ENCODE data around the gene ERLEC1.

The ERLEC1 gene

GRCh38 chr2:53767405-53768241 lies 19.2 kb upstream of the ERLEC1 start, which contains the start of gene CHAC2:
TSS of gene CHAC2 (plus strand) at chr2:53767804. CDS start at chr2:53767887, 83 bp downstream.
- no peaks in the 10 kb centered on the region for H3K27me3 Mint-ChIP-seq
- intact Hi-C loops (cut with micrococcal nuclease), result loop anchor here (2.0 to 10.0 kb wide), 2 partner anchors 19 to 347 kb away; partner anchors contain the start of genes ACYP2, ASB3 and ERLEC1
- peaks cover 6% of the 10 kb centered on the region for H3K4me1 Mint-ChIP-seq (ENCODE audit: low read depth)
- peak within 1 kb of the TSS; percentile 86 for H3K27ac Mint-ChIP-seq
- H3K36me3 Mint-ChIP-seq (ENCODE audit: low read depth), result peaks cover 34% of the 10 kb centered on the region
- H3K9me3 Mint-ChIP-seq, result no peaks in the 10 kb centered on the region
- H3K4me3 Mint-ChIP-seq, result peak within 1 kb of the TSS; percentile 91

GRCh38 chr2:53768242-53768542 lies 18.7 kb upstream of the ERLEC1 start:
- intact Hi-C loops (cut with micrococcal nuclease), result loop anchor here (10.0 kb wide), 1 partner anchor 347 kb away; the partner anchor contains the start of gene ACYP2
- Mint-ChIP-seq H3K27ac (peak overlapping the region; percentile 86), H3K4me3 (peak overlapping the region; percentile 91), H3K36me3 (ENCODE audit: low read depth) (peaks cover 29% of the 10 kb centered on the region), H3K4me1 (ENCODE audit: low read depth) (peaks cover 6% of the 10 kb centered on the region), H3K27me3 (no peaks in the 10 kb centered on the region), H3K9me3 (no peaks in the 10 kb centered on the region)

- Mint-ChIP-seq H3K4me1 (ENCODE audit: low read depth) (peaks cover 6% of the 10 kb centered on the region), H3K36me3 (ENCODE audit: low read depth) (peaks cover 24% of the 10 kb centered on the region), H3K27me3 (no peaks in the 10 kb centered on the region), H3K9me3 (no peaks in the 10 kb centered on the region), H3K4me3 (no peak overlapping the region), H3K27ac (no peak overlapping the region)
- intact Hi-C loops (cut with micrococcal nuclease), result loop anchor here (10.0 kb wide), 1 partner anchor 345 kb away; the partner anchor contains the start of gene ACYP2
Measured at GRCh38 chr2:53769318-53769945, 17.4 kb upstream of the ERLEC1 start.

GRCh38 chr2:53770264-53770663 lies 16.6 kb upstream of the ERLEC1 start:
- intact Hi-C loops (cut with micrococcal nuclease), result no loop called here
- H3K36me3 Mint-ChIP-seq (ENCODE audit: low read depth), result peaks cover 18% of the 10 kb centered on the region
- no peaks in the 10 kb centered on the region for H3K9me3 Mint-ChIP-seq
- H3K4me3 Mint-ChIP-seq, result no peak overlapping the region
- H3K27ac Mint-ChIP-seq, result no peak overlapping the region
- peaks cover 6% of the 10 kb centered on the region for H3K4me1 Mint-ChIP-seq (ENCODE audit: low read depth)
- no peaks in the 10 kb centered on the region for H3K27me3 Mint-ChIP-seq

DNA sequence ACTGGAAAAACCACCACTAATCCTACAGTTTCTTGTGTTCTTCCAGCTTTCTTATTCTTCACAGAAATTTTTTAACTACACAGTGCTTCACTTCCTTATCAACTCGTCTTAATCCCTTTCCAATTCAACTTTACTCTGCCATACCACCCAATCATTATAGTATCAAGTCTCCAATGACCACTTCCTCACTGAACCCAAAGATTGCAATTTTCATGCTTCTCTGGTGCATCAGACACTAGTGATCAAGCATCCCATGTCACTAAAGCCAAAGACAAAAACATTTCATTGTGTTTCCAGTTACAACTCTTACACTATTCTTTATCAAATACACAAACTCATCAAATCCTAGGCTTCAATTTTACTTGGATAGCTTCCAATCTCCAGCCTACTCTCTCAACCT lies 9.7 kb upstream of the ERLEC1 start:
- peaks cover 25% of the 10 kb centered on the region for H3K4me1 Mint-ChIP-seq (ENCODE audit: low read depth)
- intact Hi-C loops (cut with micrococcal nuclease), result no loop called here
- no peaks in the 10 kb centered on the region for H3K27me3 Mint-ChIP-seq
- H3K27ac Mint-ChIP-seq, result no peak overlapping the region
- H3K4me3 Mint-ChIP-seq, result no peak overlapping the region
- no peaks in the 10 kb centered on the region for H3K9me3 Mint-ChIP-seq
- H3K36me3 Mint-ChIP-seq (ENCODE audit: low read depth), result peaks cover 25% of the 10 kb centered on the region

GRCh38 chr2:53778536-53779162 lies 8.2 kb upstream of the ERLEC1 start:
- no peak overlapping the region for H3K4me3 Mint-ChIP-seq
- intact Hi-C loops (cut with micrococcal nuclease), result no loop called here
- H3K27ac Mint-ChIP-seq, result peak overlapping the region; percentile 53
- peaks cover 24% of the 10 kb centered on the region for H3K36me3 Mint-ChIP-seq (ENCODE audit: low read depth)
- H3K4me1 Mint-ChIP-seq (ENCODE audit: low read depth), result peaks cover 25% of the 10 kb centered on the region
- H3K9me3 Mint-ChIP-seq, result no peaks in the 10 kb centered on the region
- H3K27me3 Mint-ChIP-seq, result no peaks in the 10 kb centered on the region

DNA sequence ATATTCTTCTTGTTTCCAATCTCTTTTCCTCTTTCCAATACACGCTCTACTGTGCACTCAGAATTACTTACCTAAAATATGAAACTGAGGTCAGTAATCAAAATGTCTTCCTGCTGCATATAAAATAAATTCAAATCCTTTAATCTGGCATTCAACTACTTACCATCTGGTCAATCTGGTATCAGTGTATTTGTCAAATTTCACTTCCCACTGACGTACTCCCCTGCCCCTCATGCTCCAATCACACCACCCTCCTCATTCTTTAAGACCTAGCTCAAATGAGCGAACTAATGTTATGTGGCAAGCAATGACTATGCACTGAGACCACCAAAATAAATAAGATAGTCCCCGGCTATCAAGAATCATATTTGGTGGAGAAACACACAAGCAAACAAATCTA lies 6.8 kb upstream of the ERLEC1 start:
- intact Hi-C loops (cut with micrococcal nuclease), result no loop called here
- H3K27me3 Mint-ChIP-seq, result no peaks in the 10 kb centered on the region
- peaks cover 34% of the 10 kb centered on the region for H3K4me1 Mint-ChIP-seq (ENCODE audit: low read depth)
- H3K36me3 Mint-ChIP-seq (ENCODE audit: low read depth), result peaks cover 18% of the 10 kb centered on the region
- H3K4me3 Mint-ChIP-seq, result no peak overlapping the region
- peak overlapping the region; percentile 26 for H3K27ac Mint-ChIP-seq
- no peaks in the 10 kb centered on the region for H3K9me3 Mint-ChIP-seq

DNA sequence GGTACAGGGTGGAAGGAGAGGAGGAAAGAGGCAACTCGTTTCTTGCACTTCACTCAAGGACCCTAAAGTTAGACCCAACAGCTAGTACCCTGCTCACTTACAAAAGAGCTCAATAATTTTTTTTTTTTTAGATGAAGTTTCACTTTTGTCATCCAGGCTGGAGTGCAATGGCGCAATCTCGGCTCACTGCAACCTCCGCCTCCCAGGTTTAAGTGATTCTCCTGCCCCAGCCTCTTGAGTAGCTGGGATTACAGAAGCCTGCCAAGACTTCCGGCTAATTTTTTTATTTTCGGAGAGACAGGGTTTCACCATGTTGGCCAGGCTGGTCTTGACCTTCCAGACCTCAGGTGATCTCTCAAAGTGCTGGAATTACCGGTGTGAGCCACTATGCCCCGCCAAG lies 4.2 kb upstream of the ERLEC1 start:
- H3K36me3 Mint-ChIP-seq (ENCODE audit: low read depth), result peaks cover 37% of the 10 kb centered on the region
- H3K27ac Mint-ChIP-seq, result no peak overlapping the region
- H3K27me3 Mint-ChIP-seq, result no peaks in the 10 kb centered on the region
- H3K4me1 Mint-ChIP-seq (ENCODE audit: low read depth), result peaks cover 41% of the 10 kb centered on the region
- intact Hi-C loops (cut with micrococcal nuclease), result no loop called here
- no peaks in the 10 kb centered on the region for H3K9me3 Mint-ChIP-seq
- H3K4me3 Mint-ChIP-seq, result no peak overlapping the region

DNA sequence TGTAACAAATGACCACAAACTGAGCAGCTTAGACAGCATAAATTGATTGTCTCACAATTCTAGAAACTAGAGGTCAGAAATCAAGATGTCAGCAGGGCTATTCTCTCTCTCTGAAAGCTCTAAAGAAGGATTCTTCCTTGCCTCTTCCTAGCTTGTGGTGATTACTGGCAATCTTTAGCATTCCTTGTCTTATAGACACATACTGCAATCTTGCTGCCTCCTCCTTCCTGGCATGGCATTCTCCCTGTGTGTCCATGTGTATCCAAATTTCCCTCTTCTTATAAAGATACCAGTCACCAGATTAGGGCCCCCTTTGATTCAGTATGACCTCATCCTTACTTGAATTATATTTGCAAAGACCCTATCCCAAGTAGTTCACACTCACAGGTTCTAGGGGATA lies 2.4 kb upstream of the ERLEC1 start:
- H3K27me3 Mint-ChIP-seq, result no peaks in the 10 kb centered on the region
- H3K36me3 Mint-ChIP-seq (ENCODE audit: low read depth), result peaks cover 38% of the 10 kb centered on the region
- H3K9me3 Mint-ChIP-seq, result no peaks in the 10 kb centered on the region
- intact Hi-C loops (cut with micrococcal nuclease), result no loop called here
- H3K27ac Mint-ChIP-seq, result no peak overlapping the region
- no peak overlapping the region for H3K4me3 Mint-ChIP-seq
- H3K4me1 Mint-ChIP-seq (ENCODE audit: low read depth), result peaks cover 39% of the 10 kb centered on the region

GRCh38 chr2:53785366-53785765 lies 1.5 kb upstream of the ERLEC1 start:
- H3K9me3 Mint-ChIP-seq, result no peaks in the 10 kb centered on the region
- peaks cover 31% of the 10 kb centered on the region for H3K36me3 Mint-ChIP-seq (ENCODE audit: low read depth)
- H3K27ac Mint-ChIP-seq, result peak overlapping the region; percentile 92
- H3K4me3 Mint-ChIP-seq, result peak overlapping the region; percentile 97
- intact Hi-C loops (cut with micrococcal nuclease), result no loop called here
- H3K27me3 Mint-ChIP-seq, result no peaks in the 10 kb centered on the region
- peaks cover 32% of the 10 kb centered on the region for H3K4me1 Mint-ChIP-seq (ENCODE audit: low read depth)

DNA sequence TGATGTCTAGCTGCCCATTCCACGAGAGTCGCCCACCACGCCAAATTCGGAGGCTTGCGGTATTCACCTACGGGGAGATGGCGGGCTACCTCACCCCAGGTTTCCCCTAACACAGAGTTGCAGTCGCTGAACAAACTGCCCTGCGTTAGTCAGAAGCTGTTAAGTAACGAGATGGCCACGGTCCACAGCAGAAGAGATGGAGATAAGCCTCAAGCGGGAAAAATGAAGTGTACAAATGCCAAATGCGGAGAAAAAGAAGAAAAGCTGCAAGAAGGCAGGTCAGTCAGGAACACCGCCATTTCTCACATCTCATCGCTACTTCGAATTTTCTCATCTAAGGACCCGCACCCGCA lies 516 bp upstream of the ERLEC1 start:
- intact Hi-C loops (cut with micrococcal nuclease), result loop anchor here (2.0 kb wide), 1 partner anchor 20 kb away; the partner anchor contains the start of gene CHAC2
- H3K9me3 Mint-ChIP-seq, result no peaks in the 10 kb centered on the region
- H3K36me3 Mint-ChIP-seq (ENCODE audit: low read depth), result peaks cover 29% of the 10 kb centered on the region
- H3K27ac Mint-ChIP-seq, result peak overlapping the region; percentile 92
- H3K4me1 Mint-ChIP-seq (ENCODE audit: low read depth), result peaks cover 32% of the 10 kb centered on the region
- H3K4me3 Mint-ChIP-seq, result peak overlapping the region; percentile 97
- no peaks in the 10 kb centered on the region for H3K27me3 Mint-ChIP-seq

- H3K36me3 Mint-ChIP-seq (ENCODE audit: low read depth), result peaks cover 20% of the 10 kb centered on the region
- H3K9me3 Mint-ChIP-seq, result no peaks in the 10 kb centered on the region
- peaks cover 32% of the 10 kb centered on the region for H3K4me1 Mint-ChIP-seq (ENCODE audit: low read depth)
- H3K4me3 Mint-ChIP-seq, result peak overlapping the region; percentile 97
- intact Hi-C loops (cut with micrococcal nuclease), result loop anchor here (2.0 kb wide), 1 partner anchor 21 kb away; the partner anchor contains the start of gene CHAC2
- peak overlapping the region; percentile 92 for H3K27ac Mint-ChIP-seq
- H3K27me3 Mint-ChIP-seq, result no peaks in the 10 kb centered on the region
Measured at GRCh38 chr2:53787614-53788289, 908 bp downstream of the ERLEC1 start.

GRCh38 chr2:53793261-53793660 lies 6.4 kb downstream of the ERLEC1 start:
- Mint-ChIP-seq H3K4me1 (ENCODE audit: low read depth) (peaks cover 4% of the 10 kb centered on the region), H3K27ac (no peak overlapping the region), H3K27me3 (no peaks in the 10 kb centered on the region), H3K9me3 (no peaks in the 10 kb centered on the region), H3K4me3 (no peak overlapping the region), H3K36me3 (ENCODE audit: low read depth) (peaks cover 38% of the 10 kb centered on the region)
- intact Hi-C loops (cut with micrococcal nuclease), result no loop called here

Data from dendritic cell treated with granulocyte-macrophage colony-stimulating factor and Interleukin-4, amounts not matched to agents 40 ng/mL and 50 ng/mL, for 4 days (primary cell).